GM23338 (cell line): ENCODE measurements around the gene DSCAML1. TPM values are rescaled to one million over a fixed set of nuclear protein-coding genes. Genes with fewer than 3 reads are reported as not detected.

Experiments
- ATAC-seq: fragments of 200-7000 bp; cut with Tn5 transposase; 3 replicates; pipeline ENCODE4 v1.9.1; 2020
- DNase-seq: peaks from one replicate; pipeline ENCODE4 v3.0.0-alpha.2; 2015; ENCODE audit warnings: low spot score
- H2AFZ ChIP-seq: fragments of 200-600 bp; sonication (generic); 2 replicates; pipeline ENCODE4 v1.8.0; 2016; ENCODE audit warnings: antibody characterized with exemption, mild to moderate bottlenecking, moderate library complexity
- H3F3A ChIP-seq: fragments of 200-600 bp; sonication (generic); replicated peaks from 2 replicates; pipeline ENCODE4 v1.8.0; 2017; ENCODE audit warnings: antibody characterized with exemption, mixed run types, low read depth
- H3K27ac ChIP-seq: fragments of 200-600 bp; sonication (generic); 2 replicates; pipeline ENCODE4 v1.6.1; 2016; ENCODE audit warnings: low read depth
- H3K27me3 ChIP-seq: fragments of 200-600 bp; sonication (generic); 2 replicates; pipeline ENCODE4 v1.8.0; 2016; ENCODE audit warnings: mild to moderate bottlenecking, mixed run types, moderate library complexity; ENCODE audit not compliant: insufficient read depth
- H3K36me3 ChIP-seq: fragments of 200-600 bp; sonication (generic); 2 replicates; pipeline ENCODE4 v1.8.0; 2016; ENCODE audit warnings: mild to moderate bottlenecking; ENCODE audit not compliant: insufficient read depth
- H3K4me1 ChIP-seq: fragments of 200-600 bp; sonication (generic); 2 replicates; pipeline ENCODE4 v1.8.0; 2016; ENCODE audit warnings: mild to moderate bottlenecking, moderate library complexity; ENCODE audit not compliant: insufficient read depth
- H3K4me2 ChIP-seq: fragments of 200-600 bp; sonication (generic); 2 replicates; pipeline ENCODE4 v1.7.1; 2017; ENCODE audit warnings: mixed run types
- H3K4me3 ChIP-seq: fragments of 200-600 bp; sonication (generic); 2 replicates; pipeline ENCODE4 v1.6.1; 2016; ENCODE audit warnings: mixed run types
- H3K79me2 ChIP-seq: fragments of 200-600 bp; sonication (generic); replicated peaks from 2 replicates; pipeline ENCODE4 v1.8.0; 2017; ENCODE audit warnings: mild to moderate bottlenecking; ENCODE audit not compliant: insufficient read depth
- H3K9me2 ChIP-seq: fragments of 200-600 bp; sonication (generic); 2 replicates; pipeline ENCODE4 v1.8.0; 2017; ENCODE audit not compliant: insufficient read depth
- H4K20me1 ChIP-seq: fragments of 200-600 bp; sonication (generic); replicated peaks from 2 replicates; pipeline ENCODE4 v1.8.0; 2017; ENCODE audit warnings: mild to moderate bottlenecking; ENCODE audit not compliant: insufficient read depth
- H3K27ac Mint-ChIP-seq: 2 replicates; pipeline ENCODE4 v1.8.0; 2020; ENCODE audit warnings: inconsistent platforms, mild to moderate bottlenecking, moderate library complexity, mixed read lengths
- H3K27me3 Mint-ChIP-seq: 3 replicates; pipeline ENCODE4 v1.8.0; 2022; ENCODE audit warnings: low read depth, mild to moderate bottlenecking, moderate library complexity, mixed read lengths, inconsistent platforms; ENCODE audit not compliant: insufficient read depth, poor library complexity
- H3K36me3 Mint-ChIP-seq: 3 replicates; pipeline ENCODE4 v1.8.0; 2021; ENCODE audit warnings: low read depth, mild to moderate bottlenecking, inconsistent platforms, moderate library complexity, mixed read lengths
- H3K4me1 Mint-ChIP-seq: 3 replicates; pipeline ENCODE4 v1.8.0; 2020; ENCODE audit warnings: mild to moderate bottlenecking, inconsistent platforms, mixed read lengths
- H3K4me3 Mint-ChIP-seq: 3 replicates; pipeline ENCODE4 v1.8.0; 2021; ENCODE audit warnings: moderate library complexity, mild to moderate bottlenecking, inconsistent platforms, mixed read lengths
- H3K9me3 Mint-ChIP-seq: 3 replicates; pipeline ENCODE4 v1.8.0; 2020; ENCODE audit warnings: moderate library complexity, mild to moderate bottlenecking, inconsistent platforms, mixed read lengths
- CREB1 ChIP-seq: fragments of 250-450 bp; sonication (Bioruptor Pico); IDR thresholded peaks from 2 replicates; pipeline ENCODE4 v1.5.0; 2020; ENCODE audit warnings: low read depth, mild to moderate bottlenecking, moderate library complexity
- EZH2phosphoT487 ChIP-seq: fragments of 200-600 bp; sonication (generic); IDR thresholded peaks from one replicate; pipeline ENCODE4 v1.8.1; 2018; ENCODE audit warnings: antibody characterized with exemption; ENCODE audit not compliant: unreplicated experiment
- JUNB ChIP-seq: IDR thresholded peaks from one replicate; pipeline ENCODE4 v1.6.1; 2016; ENCODE audit warnings: antibody characterized with exemption; ENCODE audit not compliant: unreplicated experiment
- POLR2AphosphoS5 ChIP-seq: IDR thresholded peaks from 2 replicates; pipeline ENCODE4 v1.6.1; 2016; ENCODE audit warnings: antibody characterized with exemption, low read depth
- STAT1 ChIP-seq: IDR thresholded peaks from one replicate; pipeline ENCODE4 v1.6.1; 2016; ENCODE audit warnings: antibody characterized with exemption; ENCODE audit not compliant: unreplicated experiment
- ZNF331 ChIP-seq: fragments of 250-450 bp; sonication (Bioruptor Pico); IDR thresholded peaks from 2 replicates; pipeline ENCODE4 v1.5.0; 2020; ENCODE audit warnings: low read depth, mild to moderate bottlenecking, moderate library complexity
- polyA plus RNA-seq: library from polyadenylated mRNA; unstranded; fragments of >200 nt; fragmentation: Nextera tagmentation; extraction: Ambion mirVana; gene quantifications from 2 replicates; pipeline ENCODE4 v1.2.1, GENCODE V29; 2016
- total RNA-seq: library from RNA; depleted of rRNA; stranded (reverse); fragments of >200 nt; shearing (Covaris generic); gene quantifications from 2 replicates; pipeline ENCODE4 v1.2.3, GENCODE V29; 2014
- TF ChIP-seq, protein P1 (sequence below): fragments of 250-450 bp; sonication (Bioruptor Pico); IDR thresholded peaks from 2 replicates; pipeline ENCODE4 v1.5.0; 2020; ENCODE audit warnings: mild to moderate bottlenecking, moderate library complexity
- TF ChIP-seq, protein P2 (sequence below): IDR thresholded peaks from 2 replicates; pipeline ENCODE4 v1.6.1; 2016; ENCODE audit warnings: antibody characterized with exemption
- TF ChIP-seq, protein P3 (sequence below): IDR thresholded peaks from one replicate; pipeline ENCODE4 v1.6.1; 2018; ENCODE audit warnings: antibody characterized with exemption; ENCODE audit not compliant: unreplicated experiment

DSCAML1 gene
- total and polyA plus RNA-seq, 2 experiments from 2014 or later = 0.17 TPM; not detected in 1

DNA sequence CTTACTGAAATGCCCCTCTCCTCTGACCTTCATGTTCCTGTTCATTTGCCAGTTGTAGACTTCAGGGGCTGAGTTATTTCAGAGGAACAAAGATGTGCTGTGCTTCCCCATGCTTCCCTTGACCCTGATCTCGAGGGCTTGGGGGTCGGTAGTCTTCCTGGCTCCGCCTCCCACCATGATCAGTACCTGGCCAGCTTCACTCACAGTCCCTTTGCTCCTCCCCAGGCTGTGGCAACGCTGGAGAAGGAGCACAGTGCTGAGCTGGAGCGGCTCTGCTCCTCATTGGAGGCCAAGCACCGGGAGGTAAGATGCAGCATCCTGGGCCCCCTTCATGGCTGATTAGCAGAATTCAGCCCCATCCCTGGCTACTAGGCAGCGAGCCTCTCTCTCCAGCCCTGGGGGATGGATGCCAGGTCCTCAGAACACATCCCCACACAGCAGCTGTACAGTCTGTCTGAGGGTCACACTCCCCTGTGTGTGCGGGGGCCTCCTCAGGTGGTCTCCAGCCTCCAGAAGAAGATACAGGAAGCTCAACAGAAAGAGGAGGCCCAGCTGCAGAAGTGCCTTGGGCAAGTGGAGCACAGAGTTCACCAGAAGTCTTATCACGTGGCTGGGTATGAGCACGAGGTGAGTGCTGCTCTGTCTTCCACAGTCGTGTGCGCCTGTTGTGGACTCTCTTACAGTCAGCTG lies 404.9 kb downstream of the DSCAML1 start:
- DNase-seq (no peak), ATAC-seq (no peak)
- Histone ChIP-seq H3F3A (no peaks in the 10 kb centered on the region), H3K4me2 (no peak overlapping the region), H3K27me3 (no peaks in the 10 kb centered on the region), H3K27ac (no peak overlapping the region), H2AFZ (no peak overlapping the region), H3K9me2 (no peaks in the 10 kb centered on the region), H3K4me3 (no peak overlapping the region), H3K79me2 (no peaks in the 10 kb centered on the region), H3K4me1 (no peaks in the 10 kb centered on the region), H3K36me3 (peaks cover 2% of the 10 kb centered on the region; the same call in 1 of the 2 replicates), H4K20me1 (no peaks in the 10 kb centered on the region)
- Mint-ChIP-seq H3K4me1 (no peaks in the 10 kb centered on the region), H3K27ac (no peak overlapping the region), H3K36me3 (peaks cover 40% of the 10 kb centered on the region), H3K27me3 (peaks cover 2% of the 10 kb centered on the region), H3K9me3 (peaks cover 2% of the 10 kb centered on the region; the same call in 1 of the 3 replicates), H3K4me3 (no peak overlapping the region)
- TF ChIP-seq CREB1 (CRISPR knock-in tag) (no peak), JUNB (no peak), STAT1 (no peak), ZNF331 (CRISPR knock-in tag) (no peak), POLR2AphosphoS5 (no peak), EZH2phosphoT487 (no peak)
- TF ChIP-seq, protein P1, sequence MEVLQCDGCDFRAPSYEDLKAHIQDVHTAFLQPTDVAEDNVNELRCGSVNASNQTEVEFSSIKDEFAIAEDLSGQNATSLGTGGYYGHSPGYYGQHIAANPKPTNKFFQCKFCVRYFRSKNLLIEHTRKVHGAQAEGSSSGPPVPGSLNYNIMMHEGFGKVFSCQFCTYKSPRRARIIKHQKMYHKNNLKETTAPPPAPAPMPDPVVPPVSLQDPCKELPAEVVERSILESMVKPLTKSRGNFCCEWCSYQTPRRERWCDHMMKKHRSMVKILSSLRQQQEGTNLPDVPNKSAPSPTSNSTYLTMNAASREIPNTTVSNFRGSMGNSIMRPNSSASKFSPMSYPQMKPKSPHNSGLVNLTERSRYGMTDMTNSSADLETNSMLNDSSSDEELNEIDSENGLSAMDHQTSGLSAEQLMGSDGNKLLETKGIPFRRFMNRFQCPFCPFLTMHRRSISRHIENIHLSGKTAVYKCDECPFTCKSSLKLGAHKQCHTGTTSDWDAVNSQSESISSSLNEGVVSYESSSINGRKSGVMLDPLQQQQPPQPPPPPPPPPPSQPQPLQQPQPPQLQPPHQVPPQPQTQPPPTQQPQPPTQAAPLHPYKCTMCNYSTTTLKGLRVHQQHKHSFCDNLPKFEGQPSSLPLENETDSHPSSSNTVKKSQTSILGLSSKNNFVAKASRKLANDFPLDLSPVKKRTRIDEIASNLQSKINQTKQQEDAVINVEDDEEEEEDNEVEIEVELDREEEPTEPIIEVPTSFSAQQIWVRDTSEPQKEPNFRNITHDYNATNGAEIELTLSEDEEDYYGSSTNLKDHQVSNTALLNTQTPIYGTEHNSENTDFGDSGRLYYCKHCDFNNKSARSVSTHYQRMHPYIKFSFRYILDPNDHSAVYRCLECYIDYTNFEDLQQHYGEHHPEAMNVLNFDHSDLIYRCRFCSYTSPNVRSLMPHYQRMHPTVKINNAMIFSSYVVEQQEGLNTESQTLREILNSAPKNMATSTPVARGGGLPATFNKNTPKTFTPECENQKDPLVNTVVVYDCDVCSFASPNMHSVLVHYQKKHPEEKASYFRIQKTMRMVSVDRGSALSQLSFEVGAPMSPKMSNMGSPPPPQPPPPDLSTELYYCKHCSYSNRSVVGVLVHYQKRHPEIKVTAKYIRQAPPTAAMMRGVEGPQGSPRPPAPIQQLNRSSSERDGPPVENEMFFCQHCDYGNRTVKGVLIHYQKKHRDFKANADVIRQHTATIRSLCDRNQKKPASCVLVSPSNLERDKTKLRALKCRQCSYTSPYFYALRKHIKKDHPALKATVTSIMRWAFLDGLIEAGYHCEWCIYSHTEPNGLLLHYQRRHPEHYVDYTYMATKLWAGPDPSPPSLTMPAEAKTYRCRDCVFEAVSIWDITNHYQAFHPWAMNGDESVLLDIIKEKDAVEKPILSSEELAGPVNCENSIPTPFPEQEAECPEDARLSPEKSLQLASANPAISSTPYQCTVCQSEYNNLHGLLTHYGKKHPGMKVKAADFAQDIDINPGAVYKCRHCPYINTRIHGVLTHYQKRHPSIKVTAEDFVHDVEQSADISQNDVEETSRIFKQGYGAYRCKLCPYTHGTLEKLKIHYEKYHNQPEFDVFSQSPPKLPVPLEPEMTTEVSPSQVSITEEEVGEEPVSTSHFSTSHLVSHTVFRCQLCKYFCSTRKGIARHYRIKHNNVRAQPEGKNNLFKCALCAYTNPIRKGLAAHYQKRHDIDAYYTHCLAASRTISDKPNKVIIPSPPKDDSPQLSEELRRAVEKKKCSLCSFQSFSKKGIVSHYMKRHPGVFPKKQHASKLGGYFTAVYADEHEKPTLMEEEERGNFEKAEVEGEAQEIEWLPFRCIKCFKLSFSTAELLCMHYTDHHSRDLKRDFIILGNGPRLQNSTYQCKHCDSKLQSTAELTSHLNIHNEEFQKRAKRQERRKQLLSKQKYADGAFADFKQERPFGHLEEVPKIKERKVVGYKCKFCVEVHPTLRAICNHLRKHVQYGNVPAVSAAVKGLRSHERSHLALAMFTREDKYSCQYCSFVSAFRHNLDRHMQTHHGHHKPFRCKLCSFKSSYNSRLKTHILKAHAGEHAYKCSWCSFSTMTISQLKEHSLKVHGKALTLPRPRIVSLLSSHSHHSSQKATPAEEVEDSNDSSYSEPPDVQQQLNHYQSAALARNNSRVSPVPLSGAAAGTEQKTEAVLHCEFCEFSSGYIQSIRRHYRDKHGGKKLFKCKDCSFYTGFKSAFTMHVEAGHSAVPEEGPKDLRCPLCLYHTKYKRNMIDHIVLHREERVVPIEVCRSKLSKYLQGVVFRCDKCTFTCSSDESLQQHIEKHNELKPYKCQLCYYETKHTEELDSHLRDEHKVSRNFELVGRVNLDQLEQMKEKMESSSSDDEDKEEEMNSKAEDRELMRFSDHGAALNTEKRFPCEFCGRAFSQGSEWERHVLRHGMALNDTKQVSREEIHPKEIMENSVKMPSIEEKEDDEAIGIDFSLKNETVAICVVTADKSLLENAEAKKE (CRISPR knock-in tag) = no peak
- TF ChIP-seq, protein P2, sequence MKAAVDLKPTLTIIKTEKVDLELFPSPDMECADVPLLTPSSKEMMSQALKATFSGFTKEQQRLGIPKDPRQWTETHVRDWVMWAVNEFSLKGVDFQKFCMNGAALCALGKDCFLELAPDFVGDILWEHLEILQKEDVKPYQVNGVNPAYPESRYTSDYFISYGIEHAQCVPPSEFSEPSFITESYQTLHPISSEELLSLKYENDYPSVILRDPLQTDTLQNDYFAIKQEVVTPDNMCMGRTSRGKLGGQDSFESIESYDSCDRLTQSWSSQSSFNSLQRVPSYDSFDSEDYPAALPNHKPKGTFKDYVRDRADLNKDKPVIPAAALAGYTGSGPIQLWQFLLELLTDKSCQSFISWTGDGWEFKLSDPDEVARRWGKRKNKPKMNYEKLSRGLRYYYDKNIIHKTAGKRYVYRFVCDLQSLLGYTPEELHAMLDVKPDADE = no peak
- TF ChIP-seq, protein P3, sequence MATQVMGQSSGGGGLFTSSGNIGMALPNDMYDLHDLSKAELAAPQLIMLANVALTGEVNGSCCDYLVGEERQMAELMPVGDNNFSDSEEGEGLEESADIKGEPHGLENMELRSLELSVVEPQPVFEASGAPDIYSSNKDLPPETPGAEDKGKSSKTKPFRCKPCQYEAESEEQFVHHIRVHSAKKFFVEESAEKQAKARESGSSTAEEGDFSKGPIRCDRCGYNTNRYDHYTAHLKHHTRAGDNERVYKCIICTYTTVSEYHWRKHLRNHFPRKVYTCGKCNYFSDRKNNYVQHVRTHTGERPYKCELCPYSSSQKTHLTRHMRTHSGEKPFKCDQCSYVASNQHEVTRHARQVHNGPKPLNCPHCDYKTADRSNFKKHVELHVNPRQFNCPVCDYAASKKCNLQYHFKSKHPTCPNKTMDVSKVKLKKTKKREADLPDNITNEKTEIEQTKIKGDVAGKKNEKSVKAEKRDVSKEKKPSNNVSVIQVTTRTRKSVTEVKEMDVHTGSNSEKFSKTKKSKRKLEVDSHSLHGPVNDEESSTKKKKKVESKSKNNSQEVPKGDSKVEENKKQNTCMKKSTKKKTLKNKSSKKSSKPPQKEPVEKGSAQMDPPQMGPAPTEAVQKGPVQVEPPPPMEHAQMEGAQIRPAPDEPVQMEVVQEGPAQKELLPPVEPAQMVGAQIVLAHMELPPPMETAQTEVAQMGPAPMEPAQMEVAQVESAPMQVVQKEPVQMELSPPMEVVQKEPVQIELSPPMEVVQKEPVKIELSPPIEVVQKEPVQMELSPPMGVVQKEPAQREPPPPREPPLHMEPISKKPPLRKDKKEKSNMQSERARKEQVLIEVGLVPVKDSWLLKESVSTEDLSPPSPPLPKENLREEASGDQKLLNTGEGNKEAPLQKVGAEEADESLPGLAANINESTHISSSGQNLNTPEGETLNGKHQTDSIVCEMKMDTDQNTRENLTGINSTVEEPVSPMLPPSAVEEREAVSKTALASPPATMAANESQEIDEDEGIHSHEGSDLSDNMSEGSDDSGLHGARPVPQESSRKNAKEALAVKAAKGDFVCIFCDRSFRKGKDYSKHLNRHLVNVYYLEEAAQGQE = no peak
